ENCODE measurements around the gene CDC14A. TPM values are rescaled to one million over a fixed set of nuclear protein-coding genes. Genes with fewer than 3 reads are reported as not detected.

Gene CDC14A
- total and polyA plus RNA-seq, 2 donors (not counting 3 experiments of a cell fraction or from before 2014, with no cell fraction given), result 3.4 to 13.9 TPM

DNA sequence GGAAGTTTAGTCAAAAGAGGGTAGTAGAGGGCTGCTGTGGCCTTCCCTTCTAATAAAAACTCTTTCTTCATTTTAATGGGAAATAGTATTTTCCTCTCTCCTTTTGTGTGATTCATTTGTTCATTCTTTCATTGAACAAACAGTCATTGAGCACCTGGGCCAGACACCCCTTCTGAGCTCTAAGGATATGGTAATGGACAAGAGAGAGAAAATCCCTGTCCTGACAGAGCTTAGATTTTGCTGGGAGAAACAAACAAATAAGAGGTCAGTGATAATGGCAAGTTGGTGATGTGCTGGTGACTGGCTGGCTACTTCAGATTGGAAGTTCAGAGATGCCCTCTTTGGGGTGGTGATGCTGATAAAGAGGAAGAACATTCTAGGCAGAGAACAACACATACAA lies 59.3 kb downstream of the CDC14A start:
- Histone ChIP-seq H2AFZ (ENCODE audit: low read depth, low read length) (no peak overlapping the region), H3K4me1 (ENCODE audit: control insufficient read depth, extremely low read depth, insufficient read depth, low read length) (peaks cover 17% of the 10 kb centered on the region), H3K9me1 (replicated peaks; ENCODE audit: control insufficient read depth, extremely low read depth, insufficient read depth, low read length) (no peaks in the 10 kb centered on the region), H3K79me2 (ENCODE audit: control insufficient read depth, insufficient read depth, low read length) (peaks cover 2% of the 10 kb centered on the region), H3K36me3 (ENCODE audit: control insufficient read depth in 2 of 2, extremely low read depth in 1 of 2, insufficient read depth in 2 of 2, low read length in 2 of 2) (no peaks in the 10 kb centered on the region), H3K9me3 (replicated peaks; ENCODE audit: control insufficient read depth, insufficient read depth, low read length) (no peaks in the 10 kb centered on the region), H3K27me3 (ENCODE audit: control insufficient read depth in 2 of 2, insufficient read depth in 2 of 2, low read length in 2 of 2) (no peaks in the 10 kb centered on the region), H4K20me1 (replicated peaks; ENCODE audit: control insufficient read depth, extremely low read depth, insufficient read depth, low read length) (no peaks in the 10 kb centered on the region), H3K4me2 (ENCODE audit: insufficient read depth, low read length) (no peak overlapping the region), H3K4me3 (replicated peaks in 1 of 3; ENCODE audit: insufficient read depth in 1 of 3, low read depth in 1 of 3, low read length in 3 of 3) (no peak overlapping the region), H3K9ac (replicated peaks; ENCODE audit: extremely low read depth, insufficient read depth, low read length) (no peak overlapping the region), H3K27ac (ENCODE audit: insufficient read depth, low read depth, low read length) (no peak overlapping the region)
- ChIA-PET CTCF (interaction anchor here (1.0 to 1.3 kb wide), 2 partner anchors 43 to 48 kb away, joined by 3 read pairs; no protein-coding TSS in a partner anchor), POLR2A (no interaction called here)
- DNase-seq (ENCODE audit: low read depth, low spot score) (no peak), FAIRE-seq (no peak)
- TF ChIP-seq EZH2 (IDR thresholded peaks at IDR 0.05; ENCODE audit: borderline replicate concordance, low read depth, low read length, severe bottlenecking), result no peak
- TF ChIP-seq POLR2A (IDR thresholded peaks at IDR 0.05; ENCODE audit: low read depth, low read length), result no peak
- no peak for TF ChIP-seq GATA2 (IDR thresholded peaks at IDR 0.05; ENCODE audit: insufficient read depth, insufficient read length, low read depth, low read length)
- TF ChIP-seq MYC (IDR thresholded peaks at IDR 0.05; ENCODE audit: low read depth, low read length), result no peak
- TF ChIP-seq FOS (IDR thresholded peaks at IDR 0.05; ENCODE audit: borderline replicate concordance, insufficient read depth, low read length), result no peak
- intact Hi-C loops (cut with micrococcal nuclease), result no loop called here
- no TSS peak for BruUV-seq (replicated peaks)
- dilution Hi-C loops (cut with MboI; ENCODE audit: extremely low pct_ligation_motif_present, low sequenced_read_pairs), result no loop called here

DNA sequence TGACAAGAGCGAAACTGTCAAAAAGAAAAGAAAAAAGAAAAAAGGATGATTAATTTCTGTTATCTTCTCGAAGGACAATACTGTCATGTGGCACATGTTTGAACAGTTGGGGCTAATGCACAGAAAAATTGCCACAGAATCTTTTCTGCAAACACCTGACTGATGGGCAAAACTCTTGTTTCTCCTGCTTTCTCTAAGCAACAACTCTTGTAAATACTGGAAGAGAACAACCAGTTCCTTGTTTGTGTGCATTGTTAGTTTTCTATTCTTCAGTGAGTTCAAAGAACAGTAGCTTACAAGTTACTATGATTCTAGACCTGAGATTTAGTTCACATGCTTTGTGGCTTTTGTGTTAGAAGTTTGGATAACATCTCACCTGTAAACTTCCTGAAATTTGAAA lies 60.7 kb downstream of the CDC14A start:
- intact Hi-C loops (cut with micrococcal nuclease) (no loop called here), dilution Hi-C loops (cut with MboI; ENCODE audit: extremely low pct_ligation_motif_present, low sequenced_read_pairs) (no loop called here)
- FAIRE-seq (no peak), DNase-seq (ENCODE audit: low read depth, low spot score) (no peak)
- ChIA-PET CTCF (no interaction called here), POLR2A (no interaction called here)
- Histone ChIP-seq H2AFZ (ENCODE audit: low read depth, low read length) (no peak overlapping the region), H3K4me1 (ENCODE audit: control insufficient read depth, extremely low read depth, insufficient read depth, low read length) (peaks cover 17% of the 10 kb centered on the region), H3K79me2 (ENCODE audit: control insufficient read depth, insufficient read depth, low read length) (peaks cover 2% of the 10 kb centered on the region), H3K27ac (ENCODE audit: insufficient read depth, low read depth, low read length) (no peak overlapping the region), H3K4me2 (ENCODE audit: insufficient read depth, low read length) (no peak overlapping the region), H3K27me3 (ENCODE audit: control insufficient read depth in 2 of 2, insufficient read depth in 2 of 2, low read length in 2 of 2) (no peaks in the 10 kb centered on the region), H4K20me1 (replicated peaks; ENCODE audit: control insufficient read depth, extremely low read depth, insufficient read depth, low read length) (no peaks in the 10 kb centered on the region), H3K36me3 (ENCODE audit: control insufficient read depth in 2 of 2, extremely low read depth in 1 of 2, insufficient read depth in 2 of 2, low read length in 2 of 2) (no peaks in the 10 kb centered on the region), H3K4me3 (replicated peaks in 1 of 3; ENCODE audit: insufficient read depth in 1 of 3, low read depth in 1 of 3, low read length in 3 of 3) (no peak overlapping the region), H3K9me1 (replicated peaks; ENCODE audit: control insufficient read depth, extremely low read depth, insufficient read depth, low read length) (no peaks in the 10 kb centered on the region), H3K9ac (replicated peaks; ENCODE audit: extremely low read depth, insufficient read depth, low read length) (no peak overlapping the region), H3K9me3 (replicated peaks; ENCODE audit: control insufficient read depth, insufficient read depth, low read length) (no peaks in the 10 kb centered on the region)
- no TSS peak for BruUV-seq (replicated peaks)
- TF ChIP-seq FOS (IDR thresholded peaks at IDR 0.05; ENCODE audit: borderline replicate concordance, insufficient read depth, low read length), result no peak

Measured in endothelial cell of umbilical vein (primary cell).